Body of pancreas (tissue), 4 donors: ENCODE data around the gene NEK1.

Experiments used
- POLR2A ChIP-seq, 3 donors: fragments of 450-650 bp; IDR thresholded peaks; one replicate each; pipeline ENCODE4 v1.6.1; 2016; ENCODE audit warnings: antibody characterized with exemption in 3 of 3, mild to moderate bottlenecking in 2 of 3
- TF ChIP-seq, protein P1 (sequence below), 7 experiments: fragments of 450-650 bp in 4 of 7; fragments of 200-600 bp in 3 of 7; sonication (generic) in 3 of 7; IDR thresholded peaks; one replicate each; pipeline ENCODE4 v1.5.1; 2016 to 2019; ENCODE audit warnings: antibody characterized with exemption in 7 of 7

DNA sequence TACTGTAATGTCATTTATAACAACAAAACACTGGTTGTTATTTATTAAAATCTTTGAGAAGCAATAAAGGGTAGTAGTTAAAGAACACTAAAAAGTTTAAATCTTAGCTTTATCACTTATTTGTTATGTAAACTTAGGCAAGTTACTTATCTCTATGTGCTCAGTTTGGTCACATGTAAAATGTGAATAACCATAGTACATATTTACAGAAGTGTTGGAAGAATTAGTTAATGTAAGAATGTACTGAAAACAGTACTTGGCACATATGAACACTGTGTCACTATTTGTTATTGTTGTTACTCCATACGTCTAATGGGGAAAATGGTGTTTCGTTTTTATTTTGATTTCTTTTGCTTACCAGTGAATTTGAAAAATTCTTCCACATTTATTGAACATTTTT lies 9.1 kb downstream of the NEK1 start:
- no peak for TF ChIP-seq POLR2A (IDR thresholded peaks at IDR 0.05)
- TF ChIP-seq, protein P1, sequence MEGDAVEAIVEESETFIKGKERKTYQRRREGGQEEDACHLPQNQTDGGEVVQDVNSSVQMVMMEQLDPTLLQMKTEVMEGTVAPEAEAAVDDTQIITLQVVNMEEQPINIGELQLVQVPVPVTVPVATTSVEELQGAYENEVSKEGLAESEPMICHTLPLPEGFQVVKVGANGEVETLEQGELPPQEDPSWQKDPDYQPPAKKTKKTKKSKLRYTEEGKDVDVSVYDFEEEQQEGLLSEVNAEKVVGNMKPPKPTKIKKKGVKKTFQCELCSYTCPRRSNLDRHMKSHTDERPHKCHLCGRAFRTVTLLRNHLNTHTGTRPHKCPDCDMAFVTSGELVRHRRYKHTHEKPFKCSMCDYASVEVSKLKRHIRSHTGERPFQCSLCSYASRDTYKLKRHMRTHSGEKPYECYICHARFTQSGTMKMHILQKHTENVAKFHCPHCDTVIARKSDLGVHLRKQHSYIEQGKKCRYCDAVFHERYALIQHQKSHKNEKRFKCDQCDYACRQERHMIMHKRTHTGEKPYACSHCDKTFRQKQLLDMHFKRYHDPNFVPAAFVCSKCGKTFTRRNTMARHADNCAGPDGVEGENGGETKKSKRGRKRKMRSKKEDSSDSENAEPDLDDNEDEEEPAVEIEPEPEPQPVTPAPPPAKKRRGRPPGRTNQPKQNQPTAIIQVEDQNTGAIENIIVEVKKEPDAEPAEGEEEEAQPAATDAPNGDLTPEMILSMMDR (IDR thresholded peaks at IDR 0.05) = no peak
